HG02678 (cell line): Measurements from ENCODE around the gene MAML2.

ENCODE experiments used
- ATAC-seq: cut with Tn5 transposase; IDR thresholded peaks from one replicate; pipeline ENCODE4 v1.9.1; 2021; ENCODE audit warnings: mild to moderate bottlenecking, moderate library complexity; ENCODE audit not compliant: unreplicated experiment

Gene MAML2

GRCh38 chr11:96026310-96026709, 316.7 kb downstream of the MAML2 start:
- ATAC-seq: no peak

DNA sequence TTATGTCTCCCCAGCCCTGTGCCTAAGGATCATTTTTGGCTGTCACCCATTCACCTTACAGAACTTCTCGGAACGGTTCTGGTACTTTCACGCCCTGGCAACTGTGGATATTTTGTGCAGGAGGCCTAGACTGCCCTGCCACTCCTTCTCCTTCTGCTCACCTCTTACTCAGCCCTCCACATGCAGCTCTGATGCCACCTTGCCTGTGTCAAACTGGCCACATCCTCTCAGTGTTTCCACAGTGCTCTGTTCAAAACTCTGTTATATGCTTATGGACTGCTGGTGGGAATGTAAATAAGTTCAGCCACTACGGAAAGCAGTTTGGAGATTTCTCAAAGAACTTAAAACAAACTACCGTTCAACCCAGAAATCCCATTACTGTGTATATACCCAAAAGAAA, 318.3 kb downstream of the MAML2 start:
- no peak for ATAC-seq

DNA sequence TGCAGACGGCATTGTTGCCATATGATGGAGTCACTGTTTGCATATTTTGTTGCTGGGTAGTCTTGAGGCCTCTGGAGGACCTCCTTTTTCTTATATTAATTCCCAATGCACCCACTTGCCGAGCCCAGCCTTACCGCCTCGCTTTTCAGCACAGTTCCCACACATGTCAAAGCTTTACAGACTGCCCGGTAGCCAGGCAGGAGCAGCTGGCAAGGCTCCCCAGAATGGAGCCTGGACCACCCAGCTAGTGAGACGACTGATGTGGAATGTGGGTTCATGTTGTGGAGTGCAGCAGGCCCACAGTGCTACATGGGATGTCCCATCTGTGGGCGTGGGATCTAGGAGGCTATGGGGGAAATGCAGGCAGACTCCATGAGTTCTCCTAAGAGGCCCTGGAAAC, 319.7 kb downstream of the MAML2 start:
- no peak for ATAC-seq

DNA sequence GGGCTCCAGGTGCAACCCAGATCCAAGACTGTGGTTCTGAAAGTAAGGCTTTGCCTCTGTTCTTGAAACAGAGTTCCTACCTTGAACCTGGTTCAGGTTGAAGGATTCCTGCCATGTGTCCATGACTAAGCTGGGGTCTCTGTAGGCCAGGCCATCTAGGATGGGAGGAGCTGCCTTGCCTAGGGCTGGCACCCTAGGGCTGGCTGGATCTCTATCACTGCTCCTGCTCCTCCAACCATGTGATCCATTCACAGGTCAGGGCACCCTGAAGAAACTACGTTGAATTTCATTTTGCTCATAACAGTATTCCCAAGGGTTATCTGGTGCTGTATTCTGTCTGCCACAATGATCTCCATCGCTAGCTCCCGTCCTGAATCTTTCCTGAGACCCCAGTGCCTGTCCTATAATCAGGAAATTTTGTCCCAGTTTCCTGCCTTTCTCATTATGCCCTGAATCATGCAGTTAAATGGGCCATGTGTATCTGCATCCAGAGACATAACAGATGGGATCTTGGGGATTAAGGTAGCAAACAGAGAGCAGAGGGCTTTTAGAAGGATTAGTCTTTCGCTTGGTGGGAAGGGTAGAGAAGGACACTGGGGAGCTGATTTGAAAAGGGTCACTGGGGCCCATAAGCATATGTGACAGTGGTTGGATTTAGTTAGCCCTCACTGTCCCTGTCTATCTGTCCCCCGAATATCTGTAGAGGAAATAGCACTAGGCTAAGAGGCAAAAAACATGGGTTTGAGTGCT, 320.9 kb downstream of the MAML2 start:
- no peak for ATAC-seq

DNA sequence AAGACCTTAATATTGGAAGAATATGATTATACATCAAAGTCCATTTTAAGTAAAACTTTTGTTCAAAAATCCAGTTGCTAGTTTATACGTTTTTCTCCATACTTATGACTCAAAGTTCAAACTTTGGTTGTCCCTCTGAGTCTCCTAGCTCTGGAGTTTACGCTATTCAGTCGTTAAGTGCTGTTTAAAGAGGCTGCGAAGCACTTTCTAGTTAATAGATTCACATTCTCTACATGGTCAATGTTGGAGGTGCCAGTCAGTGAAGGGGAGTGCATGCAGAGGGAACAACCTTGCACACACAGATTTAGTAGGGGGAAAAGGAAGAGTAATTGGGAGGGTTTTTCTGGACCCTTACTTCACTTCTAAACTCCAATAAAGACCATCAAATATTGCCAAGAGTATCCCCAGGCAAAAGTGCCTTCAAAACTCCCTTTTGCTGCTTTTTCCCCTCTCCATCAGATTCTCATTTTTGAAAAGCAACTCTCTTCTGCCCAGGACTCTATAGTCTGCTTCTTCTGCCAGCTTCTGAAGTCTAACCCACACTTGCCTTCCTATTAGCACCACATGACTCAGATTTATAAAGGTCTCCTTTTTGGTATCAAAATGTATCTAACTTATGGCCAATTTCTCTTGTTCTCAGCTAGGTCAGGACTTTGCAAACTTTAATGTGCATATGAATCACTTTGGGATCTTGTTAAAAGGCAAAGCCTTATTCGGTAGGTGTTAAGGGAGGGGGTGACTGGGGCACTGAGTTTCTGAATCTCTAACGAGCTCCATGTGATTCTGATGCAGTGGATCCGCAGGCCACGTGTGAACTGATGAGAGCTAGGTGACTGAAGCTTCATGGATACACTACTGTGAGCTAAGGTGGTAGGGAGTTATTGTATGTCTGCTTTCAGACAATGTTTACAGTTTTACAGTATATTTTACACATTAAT, 322.9 kb downstream of the MAML2 start:
- no peak for ATAC-seq

DNA sequence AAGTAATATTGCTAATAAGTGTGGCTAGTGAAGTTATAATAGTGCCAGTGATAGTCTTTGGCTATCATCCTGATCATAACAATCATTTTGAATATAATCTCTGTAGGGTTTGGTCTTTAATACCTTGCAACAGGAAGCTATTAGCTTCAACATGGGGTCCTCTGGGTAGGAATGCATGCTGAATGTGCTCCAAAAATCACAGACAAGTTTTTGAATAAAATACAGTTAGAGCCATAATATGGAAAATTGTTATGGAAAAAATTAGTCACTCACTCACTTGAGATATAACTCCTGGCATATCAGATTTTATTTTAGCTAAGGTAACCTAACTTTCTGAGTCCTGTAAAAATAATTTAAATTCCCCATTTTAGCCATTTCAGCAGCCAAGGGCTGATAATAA, 323.7 kb downstream of the MAML2 start:
- no peak for ATAC-seq

GRCh38 chr11:96017856-96018255, 325.1 kb downstream of the MAML2 start:
- no peak for ATAC-seq

DNA sequence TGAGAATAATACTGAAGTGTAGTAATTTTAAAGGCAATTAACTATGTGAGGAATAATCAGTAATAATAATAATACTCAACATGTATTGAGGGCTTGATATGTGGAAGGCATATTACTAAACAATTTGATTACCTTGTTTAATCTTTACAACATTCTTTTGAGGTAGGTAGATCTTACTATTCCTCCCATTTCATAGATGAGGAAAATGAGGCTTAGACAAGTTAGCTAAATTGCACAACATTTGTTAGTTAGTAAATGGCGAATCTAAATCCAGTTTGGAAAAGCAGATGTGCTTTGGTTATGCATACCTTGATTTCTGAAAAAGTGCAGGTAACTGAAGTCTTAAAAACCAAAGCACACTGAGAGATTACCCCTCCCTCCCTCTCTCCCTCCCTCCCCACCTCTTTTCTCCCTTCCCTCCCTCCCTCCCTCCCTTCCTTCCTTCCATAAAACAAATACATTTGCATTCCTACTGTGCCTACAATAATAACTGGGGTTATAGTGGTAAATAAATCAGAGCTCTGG, 326.0 kb downstream of the MAML2 start:
- no peak for ATAC-seq

DNA sequence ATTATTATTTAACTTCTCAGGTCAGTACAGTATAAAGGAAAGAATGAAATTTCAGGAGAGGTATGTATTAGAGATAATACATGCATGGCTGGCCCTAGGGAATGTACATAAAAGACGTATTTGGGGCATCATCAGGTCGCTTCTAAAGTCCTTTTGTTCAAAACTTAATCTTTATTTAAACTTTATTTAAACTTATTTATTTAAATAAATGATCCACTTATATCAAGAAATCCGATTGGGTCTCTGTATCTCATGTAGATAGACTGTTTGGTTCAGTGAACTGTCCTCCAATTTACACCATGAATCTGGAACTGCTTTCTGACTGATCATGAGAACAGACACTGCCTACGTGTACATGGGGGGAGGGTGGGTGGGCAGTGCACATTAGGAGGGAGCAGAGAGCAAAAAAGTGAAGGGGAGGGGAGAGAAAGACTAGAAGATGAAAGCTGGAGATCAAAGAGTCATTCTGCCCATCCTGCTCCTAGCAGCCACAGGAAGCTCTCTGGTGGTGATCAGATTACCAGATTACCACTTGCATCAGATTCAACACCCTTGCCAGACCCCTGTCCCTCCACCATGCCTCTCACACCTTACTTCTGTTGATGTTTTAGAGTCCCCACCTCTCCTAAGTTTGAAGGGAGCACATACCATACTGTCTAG, 327.0 kb downstream of the MAML2 start:
- no peak for ATAC-seq

DNA sequence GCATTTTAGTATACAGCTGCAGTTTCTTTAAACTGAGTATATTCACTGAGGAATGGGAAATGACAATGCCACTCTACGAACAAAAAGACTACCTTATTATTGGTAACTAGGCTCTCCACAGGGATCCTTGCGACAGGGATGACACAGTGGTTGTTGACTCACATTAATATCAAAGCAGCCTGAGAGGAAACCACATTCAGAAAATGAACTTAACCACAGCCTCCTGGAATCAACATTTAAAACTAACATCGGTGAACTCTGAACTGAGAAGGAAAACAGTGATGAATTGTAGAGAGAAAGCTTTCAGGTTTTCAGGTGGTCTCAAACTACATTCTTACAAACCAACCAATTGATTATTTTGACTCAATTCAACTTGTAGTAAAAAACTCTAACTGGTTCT, 328.8 kb downstream of the MAML2 start:
- ATAC-seq: peak; percentile 30

DNA sequence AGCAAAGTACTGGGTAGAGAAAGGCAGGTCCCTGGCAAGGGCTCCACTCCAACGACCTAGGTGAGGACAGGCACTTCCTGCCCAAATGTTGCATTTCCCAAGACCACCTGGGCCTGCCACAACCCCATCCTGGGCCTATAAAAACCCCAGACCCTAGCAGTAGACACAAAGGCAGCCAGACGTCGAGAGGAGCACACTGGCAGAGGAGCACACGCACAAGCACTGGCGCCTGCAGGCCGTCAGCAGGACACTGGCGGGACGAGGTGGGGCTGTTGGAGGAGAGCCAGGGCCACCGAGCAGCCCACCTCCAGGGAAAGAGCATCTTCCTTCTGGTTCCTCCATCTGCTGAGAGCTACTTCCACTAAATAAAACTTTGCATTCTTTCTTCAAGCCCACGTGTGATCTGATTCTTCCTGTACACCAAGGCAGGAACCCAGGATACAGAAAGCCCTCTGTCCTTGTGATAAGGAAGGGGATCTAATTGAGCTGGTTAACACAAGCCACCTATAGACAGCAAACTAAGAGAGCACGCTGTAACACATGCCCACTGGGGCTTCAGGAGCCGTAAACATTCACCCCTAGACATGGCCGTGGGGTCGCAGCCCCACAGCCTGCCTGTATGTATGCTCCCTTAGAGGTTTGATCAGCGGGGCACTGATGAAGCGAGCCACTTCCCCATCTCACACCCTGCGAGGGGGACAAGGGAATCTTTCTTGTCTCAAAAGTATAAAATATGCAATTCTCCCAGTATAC, 329.4 kb downstream of the MAML2 start:
- no peak for ATAC-seq

- ATAC-seq: peak; percentile 93
Measured at GRCh38 chr11:96012086-96012824, 330.7 kb downstream of the MAML2 start.

GRCh38 chr11:96010683-96011082, 332.3 kb downstream of the MAML2 start:
- ATAC-seq: no peak

DNA sequence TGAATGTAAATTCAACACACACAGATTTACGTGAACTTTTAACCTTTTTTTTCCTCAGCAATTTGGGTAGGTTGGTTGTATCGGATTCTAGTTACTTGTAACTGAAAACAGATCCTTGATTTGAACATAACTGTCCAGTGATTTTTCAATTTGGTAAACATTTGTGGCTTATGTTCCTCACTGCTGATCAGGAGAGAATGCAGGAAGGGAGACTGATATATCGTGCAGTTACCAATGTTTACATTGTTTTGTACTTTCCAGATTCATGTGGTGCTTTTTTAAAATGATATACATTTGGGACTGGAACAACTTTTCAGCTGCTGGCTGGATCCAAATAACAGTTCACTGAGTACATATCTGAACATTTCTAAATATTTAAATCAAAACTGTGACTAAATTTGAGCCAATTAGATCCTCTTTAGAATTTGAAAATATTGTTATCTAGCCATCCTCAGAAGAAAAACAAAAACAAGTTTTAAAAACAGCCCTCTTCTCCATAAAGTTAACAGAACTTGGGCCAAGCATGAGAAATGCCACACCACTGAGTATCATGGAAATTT, 334.8 kb downstream of the MAML2 start:
- ATAC-seq: no peak

- ATAC-seq: no peak
Measured at GRCh38 chr11:96006037-96006436, 337.0 kb downstream of the MAML2 start.

- ATAC-seq: no peak
Measured at GRCh38 chr11:96004862-96005261, 338.1 kb downstream of the MAML2 start.

DNA sequence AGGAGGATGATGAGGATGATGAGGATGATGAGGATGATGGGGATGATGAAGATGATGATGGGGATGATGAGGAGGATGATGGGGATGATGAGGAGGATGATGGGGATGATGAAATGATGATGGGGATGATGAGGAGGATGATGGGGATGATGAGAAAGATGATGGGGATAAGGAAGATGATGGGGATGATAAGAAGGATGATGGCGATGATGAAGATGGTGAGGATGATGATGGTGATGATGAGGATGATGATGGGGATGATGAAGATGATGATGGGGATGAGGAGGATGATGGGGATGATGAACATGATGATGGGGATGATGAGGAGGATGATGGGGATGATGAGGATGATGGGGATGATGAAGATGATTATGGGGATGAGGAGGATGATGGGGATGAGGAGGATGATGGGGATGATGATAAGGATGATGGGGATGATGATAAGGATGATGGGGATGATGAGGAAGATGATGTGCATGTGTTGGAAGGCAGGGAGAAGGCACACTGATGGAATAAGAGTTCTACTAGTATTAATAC, 340.2 kb downstream of the MAML2 start:
- ATAC-seq: no peak

DNA sequence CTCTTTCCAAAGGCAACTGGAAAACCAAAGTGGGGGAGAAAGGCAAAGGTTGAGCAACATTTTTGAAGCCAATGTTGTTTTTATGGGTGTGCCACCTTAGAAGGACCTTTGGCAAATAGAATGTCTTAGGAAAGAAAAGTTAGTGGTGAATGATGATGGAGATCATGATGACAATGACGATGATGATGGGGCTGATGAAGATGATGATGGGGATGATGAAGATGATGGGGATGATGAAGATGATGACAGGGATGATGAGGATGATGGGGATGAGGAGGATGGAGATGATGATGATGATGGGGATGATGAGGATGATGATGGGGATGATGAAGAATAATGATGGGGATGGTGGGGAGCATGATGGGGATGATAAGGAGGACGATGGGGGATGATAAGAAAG, 340.7 kb downstream of the MAML2 start:
- ATAC-seq: no peak

GRCh38 chr11:96001037-96001436, 342.0 kb downstream of the MAML2 start:
- no peak for ATAC-seq
